SKM-1 treated with dmso at 0.1 percent for 144 hours (cell line): Measurements from ENCODE around the gene TTC3.

Experiments
- DNase-seq: peaks from one replicate; lab custom pipeline; 2025; ENCODE audit not compliant: unreplicated experiment; lab: John Stamatoyannopoulos, UW

TTC3 gene

GRCh38 chr21:37146320-37147235 is 73.5 kb downstream of the TTC3 start:
- no peak for DNase-seq

- DNase-seq, result no peak
Measured at GRCh38 chr21:37149411-37149810, 76.4 kb downstream of the TTC3 start.

GRCh38 chr21:37153196-37153934 is 80.3 kb downstream of the TTC3 start:
- DNase-seq, result no peak

- DNase-seq, result no peak
Measured at GRCh38 chr21:37153935-37154350, 80.9 kb downstream of the TTC3 start.

GRCh38 chr21:37155186-37155585 is 82.1 kb downstream of the TTC3 start:
- DNase-seq, result no peak

GRCh38 chr21:37157938-37158337 is 84.9 kb downstream of the TTC3 start:
- DNase-seq, result no peak

- no peak for DNase-seq
Measured at GRCh38 chr21:37159053-37159776, 86.2 kb downstream of the TTC3 start.

GRCh38 chr21:37159949-37160348 is 86.9 kb downstream of the TTC3 start:
- DNase-seq, result no peak

GRCh38 chr21:37164742-37165141 is 91.7 kb downstream of the TTC3 start:
- no peak for DNase-seq

- DNase-seq, result no peak
Measured at GRCh38 chr21:37165586-37165985, 92.5 kb downstream of the TTC3 start.

GRCh38 chr21:37166733-37167132 is 93.7 kb downstream of the TTC3 start:
- DNase-seq, result no peak

- DNase-seq, result no peak
Measured at GRCh38 chr21:37168666-37169065, 95.6 kb downstream of the TTC3 start.

- DNase-seq, result no peak
Measured at GRCh38 chr21:37172646-37173045, 99.6 kb downstream of the TTC3 start.

- DNase-seq, result no peak
Measured at GRCh38 chr21:37176716-37177115, 103.7 kb downstream of the TTC3 start.

- no peak for DNase-seq
Measured at GRCh38 chr21:37181059-37181458, 108.0 kb downstream of the TTC3 start.

- DNase-seq, result no peak
Measured at GRCh38 chr21:37182222-37182621, 109.2 kb downstream of the TTC3 start.

- no peak for DNase-seq
Measured at GRCh38 chr21:37183749-37184148, 110.7 kb downstream of the TTC3 start.

- DNase-seq, result no peak
Measured at GRCh38 chr21:37184784-37185593, 111.9 kb downstream of the TTC3 start.

GRCh38 chr21:37186983-37187382 is 113.9 kb downstream of the TTC3 start:
- DNase-seq, result no peak

- no peak for DNase-seq
Measured at GRCh38 chr21:37188825-37189224, 115.8 kb downstream of the TTC3 start.

GRCh38 chr21:37192019-37192418 is 119.0 kb downstream of the TTC3 start:
- no peak for DNase-seq
